CD14-positive monocyte (primary cell): ENCODE measurements around the gene TMEM151B. TPM values are rescaled to one million over a fixed set of nuclear protein-coding genes. Genes with fewer than 3 reads are reported as not detected.

Source experiments
- DNase-seq, 3 donors: peaks; one replicate each; pipeline ENCODE4 v3.0.0-alpha.2; 2011 to 2022
- H2AFZ ChIP-seq: 2 replicates; pipeline ENCODE4 v1.6.0; 2012; ENCODE audit warnings: mild to moderate bottlenecking, low read depth, low read length, inconsistent platforms; ENCODE audit not compliant: insufficient read depth, poor library complexity, severe bottlenecking
- H3K27ac ChIP-seq, 2 donors: 1 replicate in 1 of 2; 2 replicates in 1 of 2; pipeline ENCODE4 v1.5.1; 2012 to 2013; ENCODE audit warnings: low read length in 2 of 2, control low read depth in 1 of 2, inconsistent platforms in 1 of 2, low read depth in 1 of 2, mild to moderate bottlenecking in 1 of 2
- H3K27me3 ChIP-seq, 2 donors: one replicate each; pipeline versions ENCODE4 v1.6.0 to v1.6.1; 2011 to 2013; ENCODE audit warnings: low read length in 2 of 2; ENCODE audit not compliant: control insufficient read depth in 2 of 2, insufficient read depth in 2 of 2
- H3K36me3 ChIP-seq, 2 donors: replicated peaks in 1 of 2; 1 replicate in 1 of 2; 2 replicates in 1 of 2; pipeline versions ENCODE4 v1.5.1 to v1.6.1; 2012 to 2013; ENCODE audit warnings: low read length in 2 of 2, control low read depth in 1 of 2, inconsistent platforms in 1 of 2, mild to moderate bottlenecking in 1 of 2; ENCODE audit not compliant: insufficient read depth in 2 of 2, control insufficient read depth in 1 of 2
- H3K4me1 ChIP-seq, 2 donors: 1 replicate in 1 of 2; 2 replicates in 1 of 2; pipeline versions ENCODE4 v1.5.1 to v1.6.1; 2012 to 2013; ENCODE audit warnings: low read length in 2 of 2, control low read depth in 1 of 2, inconsistent platforms in 1 of 2, mild to moderate bottlenecking in 1 of 2, moderate library complexity in 1 of 2; ENCODE audit not compliant: insufficient read depth in 2 of 2, control insufficient read depth in 1 of 2
- H3K4me2 ChIP-seq: replicated peaks from 2 replicates; pipeline ENCODE3; 2012; ENCODE audit warnings: low read length, moderate library complexity, mild to moderate bottlenecking; ENCODE audit not compliant: poor library complexity, severe bottlenecking; ENCODE audit errors: extremely low read depth
- H3K4me3 ChIP-seq, 3 experiments: fragments of 200-600 bp in 1 of 3; sonication (generic) in 1 of 3; replicated peaks in 1 of 3; 1 replicate in 2 of 3; 2 replicates in 1 of 3; pipeline ENCODE4 v1.5.1; 2011 to 2013; ENCODE audit warnings: low read length in 3 of 3, mild to moderate bottlenecking in 3 of 3, control low read depth in 2 of 3, low read depth in 2 of 3, inconsistent platforms in 1 of 3, moderate library complexity in 1 of 3
- H3K79me2 ChIP-seq: 2 replicates; pipeline ENCODE4 v1.6.0; 2012; ENCODE audit warnings: mild to moderate bottlenecking, control low read depth, inconsistent platforms, low read length, moderate library complexity; ENCODE audit not compliant: insufficient read depth
- H3K9ac ChIP-seq: 2 replicates; pipeline ENCODE4 v1.6.0; 2017; ENCODE audit warnings: low read length, mild to moderate bottlenecking; ENCODE audit not compliant: insufficient read depth, poor library complexity, severe bottlenecking
- H3K9me3 ChIP-seq, 2 donors: replicated peaks in 1 of 2; 1 replicate in 1 of 2; 2 replicates in 1 of 2; pipeline versions ENCODE4 v1.5.1 to v1.6.1; 2012 to 2013; ENCODE audit warnings: low read length in 2 of 2, control low read depth in 1 of 2; ENCODE audit not compliant: control insufficient read depth in 1 of 2, insufficient read depth in 1 of 2
- H4K20me1 ChIP-seq: 2 replicates; pipeline ENCODE4 v1.6.0; 2012; ENCODE audit warnings: mild to moderate bottlenecking, low read length, control low read depth, moderate library complexity; ENCODE audit not compliant: insufficient read depth
- H3K27ac Mint-ChIP-seq, 7 donors: one replicate each; pipeline ENCODE4 v1.8.0; 2020; ENCODE audit warnings: mild to moderate bottlenecking in 7 of 7, mixed read lengths in 7 of 7, moderate library complexity in 6 of 7, inconsistent platforms in 2 of 7
- H3K27me3 Mint-ChIP-seq, 3 donors: one replicate each; pipeline ENCODE4 v1.8.0; 2021 to 2022; ENCODE audit warnings: low read depth in 3 of 3, mild to moderate bottlenecking in 3 of 3, mixed read lengths in 3 of 3, moderate library complexity in 3 of 3, inconsistent platforms in 1 of 3
- H3K36me3 Mint-ChIP-seq, 2 donors: one replicate each; pipeline ENCODE4 v1.8.0; 2020; ENCODE audit warnings: mixed read lengths in 2 of 2, inconsistent platforms in 1 of 2, mild to moderate bottlenecking in 1 of 2
- H3K4me1 Mint-ChIP-seq: one replicate; pipeline ENCODE4 v1.8.0; 2020; ENCODE audit warnings: mild to moderate bottlenecking, mixed read lengths
- H3K4me3 Mint-ChIP-seq, 2 donors: one replicate each; pipeline ENCODE4 v1.8.0; 2020; ENCODE audit warnings: mild to moderate bottlenecking in 2 of 2, mixed read lengths in 2 of 2, moderate library complexity in 1 of 2
- H3K9me3 Mint-ChIP-seq, 7 donors: one replicate each; pipeline ENCODE4 v1.8.0; 2020 to 2022; ENCODE audit warnings: mixed read lengths in 7 of 7, mild to moderate bottlenecking in 6 of 7, moderate library complexity in 6 of 7, inconsistent platforms in 2 of 7
- WGBS: methylation state at CpG from one replicate; pipeline ENCODE4 v1.1.5; 2013; ENCODE audit warnings: missing lambda C conversion rate; ENCODE audit not compliant: insufficient coverage; 5-methylcytosine and 5-hydroxymethylcytosine counted together
- intact Hi-C, 2 donors: fragments of 100-400 bp; cut with micrococcal nuclease; formaldehyde crosslinking; loops; one replicate each; pipeline versions ENCODE4 v1.15.0 to v1.15.1; 2023
- polyA plus RNA-seq, 3 donors: library from polyadenylated mRNA; depleted of rRNA in 1 of 3; unstranded in 2 of 3; stranded (reverse) in 1 of 3; fragments of 300-500 nt in 2 of 3; fragments of >200 nt in 1 of 3; fragmentation: Illumina TruSeq in 2 of 3; gene quantifications; 1 replicate in 2 of 3; 2 replicates in 1 of 3; pipeline ENCODE4 v1.2.3, GENCODE V29; 2012 to 2021
- TF ChIP-seq, protein P1 (sequence below): fragments of 200-600 bp; IDR thresholded peaks from one replicate; pipeline ENCODE4 v1.8.0; 2022; ENCODE audit warnings: antibody characterized with exemption, mild to moderate bottlenecking

The TMEM151B gene
- polyA plus RNA-seq, 3 donors, result not detected

- Mint-ChIP-seq H3K9me3 (no peaks in the 10 kb centered on the region), H3K27me3 (peaks cover 5 to 13% (median 7%) of the 10 kb centered on the region in 3 donors), H3K27ac (no peak overlapping the region), H3K36me3 (no peaks in the 10 kb centered on the region), H3K4me3 (no peak overlapping the region), H3K4me1 (peaks cover 24% of the 10 kb centered on the region)
- Histone ChIP-seq H3K27me3 (peaks cover 0 to 3% of the 10 kb centered on the region in 2 donors), H3K9ac (no peak overlapping the region), H2AFZ (no peak overlapping the region), H3K4me2 (no peak overlapping the region), H4K20me1 (no peaks in the 10 kb centered on the region), H3K79me2 (no peaks in the 10 kb centered on the region), H3K36me3 (no peaks in the 10 kb centered on the region), H3K27ac (no peak overlapping the region), H3K4me1 (peaks cover 17 to 20% of the 10 kb centered on the region in 2 donors), H3K4me3 (no peak overlapping the region), H3K9me3 (no peaks in the 10 kb centered on the region)
- WGBS, result 96% methylated on average over 5 of the region's 5 CpGs
- DNase-seq, result no peak
- intact Hi-C loops, result loop anchor here (2.0 kb wide), 2 partner anchors 70 to 166 kb away; no protein-coding TSS in a partner anchor
- TF ChIP-seq, protein P1, sequence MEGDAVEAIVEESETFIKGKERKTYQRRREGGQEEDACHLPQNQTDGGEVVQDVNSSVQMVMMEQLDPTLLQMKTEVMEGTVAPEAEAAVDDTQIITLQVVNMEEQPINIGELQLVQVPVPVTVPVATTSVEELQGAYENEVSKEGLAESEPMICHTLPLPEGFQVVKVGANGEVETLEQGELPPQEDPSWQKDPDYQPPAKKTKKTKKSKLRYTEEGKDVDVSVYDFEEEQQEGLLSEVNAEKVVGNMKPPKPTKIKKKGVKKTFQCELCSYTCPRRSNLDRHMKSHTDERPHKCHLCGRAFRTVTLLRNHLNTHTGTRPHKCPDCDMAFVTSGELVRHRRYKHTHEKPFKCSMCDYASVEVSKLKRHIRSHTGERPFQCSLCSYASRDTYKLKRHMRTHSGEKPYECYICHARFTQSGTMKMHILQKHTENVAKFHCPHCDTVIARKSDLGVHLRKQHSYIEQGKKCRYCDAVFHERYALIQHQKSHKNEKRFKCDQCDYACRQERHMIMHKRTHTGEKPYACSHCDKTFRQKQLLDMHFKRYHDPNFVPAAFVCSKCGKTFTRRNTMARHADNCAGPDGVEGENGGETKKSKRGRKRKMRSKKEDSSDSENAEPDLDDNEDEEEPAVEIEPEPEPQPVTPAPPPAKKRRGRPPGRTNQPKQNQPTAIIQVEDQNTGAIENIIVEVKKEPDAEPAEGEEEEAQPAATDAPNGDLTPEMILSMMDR, result no peak
These were observed 69.1 kb downstream of the TMEM151B start for GRCh38 chr6:44339301-44339700.

GRCh38 chr6:44339763-44340625 lies 69.7 kb downstream of the TMEM151B start:
- Histone ChIP-seq H3K9ac (no peak overlapping the region), H3K27ac (no peak overlapping the region), H3K79me2 (no peaks in the 10 kb centered on the region), H3K27me3 (peaks cover 0 to 7% of the 10 kb centered on the region in 2 donors), H2AFZ (no peak overlapping the region), H3K4me1 (peaks cover 13 to 16% of the 10 kb centered on the region in 2 donors), H4K20me1 (no peaks in the 10 kb centered on the region), H3K4me2 (no peak overlapping the region), H3K9me3 (no peaks in the 10 kb centered on the region), H3K36me3 (no peaks in the 10 kb centered on the region), H3K4me3 (no peak overlapping the region)
- H3K36me3 Mint-ChIP-seq, result no peaks in the 10 kb centered on the region
- H3K4me1 Mint-ChIP-seq, result peaks cover 22% of the 10 kb centered on the region
- DNase-seq, result peak in 1 of 3 donors; percentile 43
- no peaks in the 10 kb centered on the region for H3K9me3 Mint-ChIP-seq
- no peak overlapping the region for H3K4me3 Mint-ChIP-seq
- peaks cover 7 to 16% (median 8%) of the 10 kb centered on the region in 3 donors for H3K27me3 Mint-ChIP-seq
- intact Hi-C loops, result loop anchor here (2.0 kb wide), 2 partner anchors 71 to 167 kb away; no protein-coding TSS in a partner anchor
- 85% methylated on average over 5 of the region's 7 CpGs for WGBS
- TF ChIP-seq, protein P1, result no peak
- H3K27ac Mint-ChIP-seq, result no peak overlapping the region
